GM19372 (cell line): ENCODE data around the gene BMX.

Experiments used
- ATAC-seq: cut with Tn5 transposase; IDR thresholded peaks from one replicate; pipeline ENCODE4 v1.9.1; 2021; ENCODE audit warnings: mild to moderate bottlenecking, low read depth, moderate library complexity; ENCODE audit not compliant: unreplicated experiment

Gene BMX

DNA sequence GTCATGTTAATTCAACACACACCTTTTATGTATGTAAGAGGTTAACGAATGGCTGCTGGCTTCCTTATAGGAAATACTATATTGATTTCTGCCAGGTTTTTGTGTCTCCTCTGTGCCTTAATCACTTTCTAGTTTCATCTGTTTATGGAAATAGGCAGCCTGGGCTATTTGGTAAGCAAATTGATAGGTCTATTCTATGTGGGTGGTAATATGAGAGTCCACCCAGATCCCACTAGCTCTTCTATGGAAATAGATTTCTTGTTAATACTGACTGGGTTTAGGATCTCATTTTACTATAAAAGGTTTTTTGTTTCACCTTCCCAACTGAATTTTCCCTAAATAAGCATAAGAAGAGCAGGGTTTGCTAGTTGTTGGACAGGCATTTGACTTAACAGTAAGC lies 4.1 kb downstream of the BMX start:
- ATAC-seq = no peak

DNA sequence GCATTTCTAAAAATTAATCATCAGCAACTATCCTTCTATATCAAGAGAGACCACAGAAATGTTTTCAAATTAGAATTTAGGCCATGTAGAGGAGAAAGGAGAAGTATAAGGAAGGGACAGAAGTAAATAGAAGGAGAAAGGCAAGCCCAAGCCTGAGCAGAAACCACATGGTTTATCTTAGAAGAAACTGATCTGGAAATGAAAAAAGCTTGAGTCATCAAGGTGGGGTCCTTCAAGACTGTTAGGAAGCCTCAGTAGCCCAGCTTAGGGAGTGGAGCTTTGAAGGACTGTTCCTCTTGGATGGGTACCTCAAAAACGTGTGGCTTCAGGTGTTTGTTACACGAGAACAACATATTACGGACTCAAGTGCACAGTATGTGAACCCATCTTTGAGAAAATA lies 4.5 kb downstream of the BMX start:
- no peak for ATAC-seq

- ATAC-seq = no peak
Observed at GRCh38 chrX:15507005-15507404, 6.4 kb downstream of the BMX start.

GRCh38 chrX:15509845-15510244 lies 9.2 kb downstream of the BMX start:
- ATAC-seq = no peak

DNA sequence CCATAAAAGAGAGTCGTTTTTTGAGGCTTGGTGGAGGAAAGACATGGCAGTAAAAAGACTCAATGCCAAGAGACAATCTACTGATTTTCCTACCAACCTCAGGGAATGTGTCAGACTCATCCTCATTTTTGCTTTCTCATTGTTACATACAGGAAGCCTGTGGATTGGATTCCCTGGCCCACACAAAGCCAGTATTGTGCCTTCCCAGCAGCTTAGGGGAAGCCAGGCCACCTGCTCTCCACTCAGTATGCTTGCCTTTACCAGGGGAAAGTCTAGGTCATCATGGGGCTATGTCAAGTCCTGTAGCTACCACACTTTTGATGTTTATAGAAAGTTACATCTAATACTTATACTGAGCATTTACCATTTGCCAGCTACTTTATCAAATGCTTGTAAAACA lies 11.0 kb downstream of the BMX start:
- ATAC-seq = no peak

DNA sequence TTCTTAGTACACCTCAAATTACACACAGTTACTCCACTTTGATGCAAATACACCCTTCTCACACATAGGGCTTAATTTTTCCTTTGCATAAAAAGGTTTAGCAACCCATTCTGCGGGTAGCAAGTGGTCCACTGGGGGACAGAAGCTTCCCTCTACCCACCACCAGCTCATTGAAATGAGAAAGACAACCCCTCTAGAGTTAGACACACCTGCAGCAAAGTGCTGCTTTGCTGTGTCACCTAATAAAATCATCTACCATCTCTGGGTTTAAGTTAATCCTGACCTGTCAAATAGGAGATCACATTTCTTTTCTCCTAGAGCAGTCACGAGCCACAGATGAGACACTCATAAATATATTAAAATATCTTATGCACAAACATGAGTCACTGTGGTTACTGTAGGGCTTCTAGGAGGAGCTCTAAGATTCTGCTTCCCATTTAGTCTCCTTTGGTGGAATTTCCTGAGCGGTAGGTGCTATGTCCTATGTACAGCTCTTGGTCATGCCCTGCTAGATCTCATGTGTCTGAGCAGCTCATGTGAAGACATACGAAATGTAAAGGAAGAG lies 11.9 kb downstream of the BMX start:
- ATAC-seq = no peak

- ATAC-seq = no peak
Observed at GRCh38 chrX:15514279-15514678, 13.7 kb downstream of the BMX start.

GRCh38 chrX:15515931-15516330 lies 15.3 kb downstream of the BMX start:
- no peak for ATAC-seq

- ATAC-seq = no peak
Observed at GRCh38 chrX:15522464-15522863, 21.9 kb downstream of the BMX start.

- ATAC-seq = no peak
Observed at GRCh38 chrX:15523088-15523487, 22.5 kb downstream of the BMX start.

- no peak for ATAC-seq
Observed at GRCh38 chrX:15524417-15524816, 23.8 kb downstream of the BMX start.

DNA sequence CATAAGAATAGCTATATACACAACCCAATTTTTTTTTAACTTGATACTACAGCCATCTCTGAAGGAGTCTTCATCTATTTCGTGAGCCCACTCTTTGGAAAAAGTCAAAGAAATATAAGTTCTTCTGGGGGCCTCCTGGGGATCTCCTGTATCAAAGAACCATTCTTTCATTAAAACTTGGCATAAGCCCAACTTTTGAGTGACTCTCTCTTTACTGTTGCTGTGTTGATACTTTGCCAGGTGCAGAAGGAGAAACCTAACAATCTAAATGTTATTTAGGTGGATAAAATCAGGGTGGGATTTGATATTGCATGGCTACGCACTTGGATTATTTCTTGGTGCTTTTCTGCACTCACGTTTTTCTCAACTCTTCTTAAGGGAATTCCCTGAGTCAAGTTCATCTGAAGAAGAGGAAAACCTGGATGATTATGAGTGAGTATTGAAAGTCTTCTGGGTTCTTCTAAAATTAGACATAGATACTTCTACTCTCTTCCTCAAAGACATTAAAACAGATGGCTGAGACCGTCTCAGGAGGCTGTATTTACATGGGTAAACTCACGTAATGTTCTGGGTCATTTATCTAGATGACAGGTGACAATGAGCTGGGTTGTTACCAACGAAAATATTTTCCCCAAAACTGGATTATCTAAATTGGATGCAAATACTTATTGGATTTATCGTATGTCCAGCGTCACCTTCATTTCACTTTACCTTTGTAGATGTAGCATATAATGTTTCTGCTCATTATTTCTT lies 25.2 kb downstream of the BMX start:
- ATAC-seq = no peak

GRCh38 chrX:15529165-15529564 lies 28.6 kb downstream of the BMX start:
- no peak for ATAC-seq

DNA sequence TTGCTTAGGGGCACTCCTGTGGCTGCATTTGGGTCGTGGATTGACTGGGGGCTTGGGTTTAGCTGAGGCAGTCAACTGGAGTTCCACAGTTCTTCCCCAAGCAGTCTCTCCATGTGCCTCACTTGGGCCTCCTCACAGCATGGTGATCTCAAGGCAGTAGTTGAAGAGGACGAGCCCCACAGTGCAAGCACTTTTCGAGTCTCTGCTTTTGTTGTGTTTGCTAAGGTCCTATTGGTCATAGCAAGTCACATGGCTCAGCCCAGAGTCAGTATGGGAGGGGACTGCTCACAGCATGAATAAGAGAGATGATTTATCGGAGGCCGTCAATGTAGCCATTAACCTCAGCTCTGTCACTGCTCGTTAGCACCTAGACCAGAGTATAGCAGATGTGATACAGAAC lies 29.7 kb downstream of the BMX start:
- no peak for ATAC-seq

- ATAC-seq = no peak
Observed at GRCh38 chrX:15546745-15547144, 46.1 kb downstream of the BMX start.

GRCh38 chrX:15547356-15547755 lies 46.7 kb downstream of the BMX start:
- ATAC-seq = no peak

DNA sequence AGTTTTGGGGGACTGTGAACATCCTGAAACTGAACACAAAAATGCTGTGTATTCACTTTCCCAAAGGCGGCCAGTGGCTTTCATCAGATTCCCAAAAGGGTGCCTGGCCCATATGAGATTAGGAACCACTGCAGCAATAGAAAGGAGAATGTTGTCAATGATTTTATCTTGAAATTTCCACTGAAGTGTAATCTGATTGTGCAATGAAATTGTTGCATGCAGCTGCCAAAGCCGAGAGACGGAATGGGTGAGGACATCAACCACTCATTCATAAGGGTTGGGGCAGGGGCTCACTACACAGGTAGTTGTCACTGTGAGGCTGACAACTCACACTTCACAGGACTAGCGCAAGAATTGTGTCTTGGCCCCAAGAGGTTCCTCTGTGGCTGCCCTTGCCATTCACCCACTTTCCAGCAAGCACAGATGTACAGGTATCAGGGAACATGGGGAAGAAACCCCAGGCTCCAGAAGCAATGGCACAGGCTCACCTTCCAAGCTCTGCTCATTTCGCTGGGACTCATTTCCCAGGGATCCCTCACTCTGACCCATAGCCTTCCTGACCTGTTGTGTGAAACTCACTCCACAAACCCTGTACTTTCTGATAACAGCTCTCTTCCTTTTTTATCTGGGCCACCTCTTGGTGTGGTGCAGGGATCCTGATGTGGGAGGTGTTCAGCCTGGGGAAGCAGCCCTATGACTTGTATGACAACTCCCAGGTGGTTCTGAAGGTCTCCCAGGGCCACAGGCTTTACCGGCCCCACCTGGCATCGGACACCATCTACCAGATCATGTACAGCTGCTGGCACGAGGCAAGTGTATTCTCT lies 48.8 kb downstream of the BMX start:
- no peak for ATAC-seq

- no peak for ATAC-seq
Observed at GRCh38 chrX:15559227-15559626, 58.6 kb downstream of the BMX start.

GRCh38 chrX:15560924-15561323 lies 60.3 kb downstream of the BMX start:
- ATAC-seq = no peak

GRCh38 chrX:15563056-15563455 lies 62.4 kb downstream of the BMX start:
- no peak for ATAC-seq

- no peak for ATAC-seq
Observed at GRCh38 chrX:15564981-15565579, 64.5 kb downstream of the BMX start.
